HFFc6 (cell line): ENCODE measurements around the gene SLC24A2. TPM values are rescaled to one million over a fixed set of nuclear protein-coding genes. Genes with fewer than 3 reads are reported as not detected.

ENCODE experiments used
- DNase-seq: peaks from one replicate; pipeline ENCODE4 v3.0.0-alpha.2; 2018
- H3K27ac Mint-ChIP-seq: 2 replicates; pipeline ENCODE4 v1.8.0; 2020; ENCODE audit warnings: mild to moderate bottlenecking, mixed read lengths
- H3K27me3 Mint-ChIP-seq: 2 replicates; pipeline ENCODE4 v1.8.0; 2021; ENCODE audit warnings: mild to moderate bottlenecking, moderate library complexity, mixed read lengths; ENCODE audit not compliant: insufficient read depth
- H3K36me3 Mint-ChIP-seq: 2 replicates; pipeline ENCODE4 v1.8.0; 2021; ENCODE audit warnings: low read depth, mixed read lengths
- H3K4me1 Mint-ChIP-seq: 2 replicates; pipeline ENCODE4 v1.8.0; 2020; ENCODE audit warnings: low read depth, mixed read lengths
- H3K4me3 Mint-ChIP-seq: 2 replicates; pipeline ENCODE4 v1.8.0; 2020; ENCODE audit warnings: mild to moderate bottlenecking, moderate library complexity, mixed read lengths
- H3K9me3 Mint-ChIP-seq: 2 replicates; pipeline ENCODE4 v1.8.0; 2020; ENCODE audit warnings: mild to moderate bottlenecking, mixed read lengths
- CTCF ChIP-seq: fragments of 200-600 bp; sonication (generic); IDR thresholded peaks from 2 replicates; pipeline ENCODE4 v1.5.0; 2021; ENCODE audit warnings: antibody characterized with exemption, mild to moderate bottlenecking
- total RNA-seq, 6 experiments: library from RNA; stranded (reverse); fragmentation: NEBNext Ultra II Directional; extraction: Animal tissue kit (Norgen Biotek cat#: 25700); gene quantifications; 2 replicates in 1 of 6; 3 replicates in 5 of 6; pipeline ENCODE4 v1.2.3, GENCODE V29; 2021

SLC24A2 gene
- total RNA-seq, 6 experiments from 2014 or later: not detected

DNA sequence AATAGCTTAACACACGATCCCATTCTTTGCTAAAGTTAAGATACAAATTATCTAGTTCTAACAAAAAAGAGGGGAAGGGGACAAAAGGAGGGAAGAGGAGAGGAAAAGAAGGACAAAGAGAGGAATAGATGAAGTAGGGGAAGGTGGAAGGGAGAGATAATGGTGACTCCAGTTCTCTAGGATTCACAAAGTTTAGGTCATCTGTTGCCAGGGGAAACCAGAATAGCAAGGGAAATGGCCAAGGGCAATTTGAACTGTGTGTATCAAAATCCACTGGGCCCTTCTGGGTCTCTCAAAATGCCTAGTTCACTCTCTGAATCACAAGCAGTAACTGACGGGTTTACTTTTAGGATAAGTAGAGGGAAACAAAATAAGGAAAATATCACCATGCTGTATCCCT lies 7.6 kb downstream of the SLC24A2 start:
- no peak overlapping the region for H3K4me3 Mint-ChIP-seq
- H3K4me1 Mint-ChIP-seq: no peaks in the 10 kb centered on the region
- DNase-seq: no peak
- no peak overlapping the region for H3K27ac Mint-ChIP-seq
- TF ChIP-seq CTCF: no peak
- no peaks in the 10 kb centered on the region; the same call in 1 of the 2 replicates for H3K36me3 Mint-ChIP-seq
- peaks cover 27% of the 10 kb centered on the region for H3K9me3 Mint-ChIP-seq
- no peaks in the 10 kb centered on the region; the same call in 1 of the 2 replicates for H3K27me3 Mint-ChIP-seq

GRCh38 chr9:19771446-19771845 lies 17.4 kb downstream of the SLC24A2 start:
- peaks cover 7% of the 10 kb centered on the region for H3K9me3 Mint-ChIP-seq
- no peak for DNase-seq
- no peaks in the 10 kb centered on the region for H3K36me3 Mint-ChIP-seq
- no peak for TF ChIP-seq CTCF
- H3K4me3 Mint-ChIP-seq: no peak overlapping the region
- no peaks in the 10 kb centered on the region for H3K4me1 Mint-ChIP-seq
- H3K27ac Mint-ChIP-seq: no peak overlapping the region
- H3K27me3 Mint-ChIP-seq: no peaks in the 10 kb centered on the region

GRCh38 chr9:19770973-19771372 lies 17.9 kb downstream of the SLC24A2 start:
- peaks cover 11% of the 10 kb centered on the region for H3K9me3 Mint-ChIP-seq
- H3K27me3 Mint-ChIP-seq: no peaks in the 10 kb centered on the region
- no peak overlapping the region for H3K4me3 Mint-ChIP-seq
- no peak for TF ChIP-seq CTCF
- H3K27ac Mint-ChIP-seq: no peak overlapping the region
- no peaks in the 10 kb centered on the region for H3K4me1 Mint-ChIP-seq
- no peak for DNase-seq
- H3K36me3 Mint-ChIP-seq: no peaks in the 10 kb centered on the region

DNA sequence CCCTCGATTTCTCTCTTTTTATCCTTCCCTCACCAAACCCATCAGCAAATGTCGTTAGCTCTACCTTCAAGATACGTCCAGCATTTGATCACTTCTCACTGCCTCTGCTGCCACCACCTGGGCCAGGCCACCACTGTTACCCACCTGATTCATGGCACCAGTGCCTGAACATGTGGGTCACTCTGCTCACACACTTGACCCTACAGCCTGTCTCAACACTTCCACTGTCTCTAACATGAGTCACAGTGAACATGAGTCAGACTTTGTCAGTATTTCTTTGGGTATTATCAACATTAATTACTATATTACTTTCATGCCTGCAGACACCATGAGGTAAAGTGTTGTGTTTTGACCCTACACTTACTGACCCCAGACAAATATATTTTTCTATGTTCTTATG lies 19.6 kb downstream of the SLC24A2 start:
- H3K4me3 Mint-ChIP-seq: no peak overlapping the region
- H3K27me3 Mint-ChIP-seq: no peaks in the 10 kb centered on the region
- no peak overlapping the region for H3K27ac Mint-ChIP-seq
- peaks cover 29% of the 10 kb centered on the region for H3K9me3 Mint-ChIP-seq
- DNase-seq: no peak
- TF ChIP-seq CTCF: no peak
- H3K36me3 Mint-ChIP-seq: no peaks in the 10 kb centered on the region
- H3K4me1 Mint-ChIP-seq: no peaks in the 10 kb centered on the region

DNA sequence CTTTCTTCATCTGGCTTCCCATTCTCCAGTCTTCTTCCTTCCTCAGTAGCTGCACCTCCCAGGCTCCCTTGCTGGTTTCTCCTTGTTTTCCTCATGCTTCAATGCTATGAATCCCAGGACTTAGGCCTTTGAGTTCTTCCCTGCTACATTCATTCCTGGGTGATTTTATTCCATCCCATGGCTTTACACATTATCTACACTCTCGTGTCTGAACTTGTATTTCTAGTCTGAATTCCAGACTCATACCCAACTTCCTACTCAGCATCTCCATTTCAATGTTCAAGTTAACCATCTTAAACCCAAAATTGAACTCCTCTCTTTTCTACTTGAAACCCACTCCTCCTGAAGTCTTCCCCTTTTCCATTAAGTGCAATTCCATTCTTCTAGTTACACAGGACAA lies 20.0 kb downstream of the SLC24A2 start:
- DNase-seq: no peak
- Mint-ChIP-seq H3K27me3 (no peaks in the 10 kb centered on the region), H3K27ac (no peak overlapping the region), H3K4me3 (no peak overlapping the region), H3K4me1 (no peaks in the 10 kb centered on the region), H3K9me3 (peaks cover 33% of the 10 kb centered on the region), H3K36me3 (no peaks in the 10 kb centered on the region)
- no peak for TF ChIP-seq CTCF

GRCh38 chr9:19759066-19759465 lies 29.8 kb downstream of the SLC24A2 start:
- Mint-ChIP-seq H3K27me3 (no peaks in the 10 kb centered on the region; the same call in 1 of the 2 replicates), H3K4me1 (no peaks in the 10 kb centered on the region), H3K36me3 (no peaks in the 10 kb centered on the region), H3K9me3 (peaks cover 19% of the 10 kb centered on the region), H3K4me3 (no peak overlapping the region), H3K27ac (no peak overlapping the region)
- DNase-seq: no peak
- TF ChIP-seq CTCF: no peak
